H9 (cell line): ENCODE results near the gene HTRA1. TPM values are rescaled to one million over a fixed set of nuclear protein-coding genes. Genes with fewer than 3 reads are reported as not detected.

Experiments used
- DNase-seq: peaks from one replicate; pipeline ENCODE4 v3.0.0-alpha.2; 2017
- H2AFZ ChIP-seq: one replicate; pipeline ENCODE4 v1.6.1; 2013; ENCODE audit warnings: mild to moderate bottlenecking, low read length, control low read depth, moderate library complexity
- H2AK5ac ChIP-seq: 2 replicates; pipeline ENCODE4 v1.6.1; 2013; ENCODE audit warnings: low read length, control low read depth, mixed read lengths; ENCODE audit not compliant: insufficient read length
- H2BK120ac ChIP-seq: one replicate; pipeline ENCODE4 v1.6.1; 2013; ENCODE audit warnings: low read depth, mild to moderate bottlenecking, low read length, control low read depth, inconsistent platforms; ENCODE audit not compliant: poor library complexity, severe bottlenecking
- H2BK12ac ChIP-seq: 2 replicates; pipeline ENCODE4 v1.6.1; 2013; ENCODE audit warnings: low read length, control low read depth, mixed read lengths, low read depth; ENCODE audit not compliant: insufficient read length
- H2BK15ac ChIP-seq: 2 replicates; pipeline ENCODE4 v1.6.1; 2013; ENCODE audit warnings: low read depth, low read length, control low read depth
- H2BK20ac ChIP-seq: one replicate; pipeline ENCODE4 v1.6.1; 2013; ENCODE audit warnings: low read depth, mild to moderate bottlenecking, low read length, control low read depth, inconsistent platforms; ENCODE audit not compliant: poor library complexity, severe bottlenecking
- H2BK5ac ChIP-seq: 2 replicates; pipeline ENCODE4 v1.6.1; 2013; ENCODE audit warnings: low read length, control low read depth, mixed read lengths; ENCODE audit not compliant: insufficient read length
- H3K14ac ChIP-seq: 2 replicates; pipeline ENCODE4 v1.6.1; 2013; ENCODE audit warnings: low read length, control low read depth; ENCODE audit not compliant: insufficient read depth
- H3K18ac ChIP-seq: 2 replicates; pipeline ENCODE4 v1.6.1; 2013; ENCODE audit warnings: low read depth, mild to moderate bottlenecking, mixed read lengths, low read length, control low read depth; ENCODE audit not compliant: insufficient read length
- H3K23ac ChIP-seq: 2 replicates; pipeline ENCODE4 v1.6.1; 2013; ENCODE audit warnings: low read length, control low read depth, mixed read lengths, low read depth; ENCODE audit not compliant: insufficient read length
- H3K23me2 ChIP-seq: 2 replicates; pipeline ENCODE4 v1.6.1; 2013; ENCODE audit warnings: low read depth, mild to moderate bottlenecking, mixed read lengths, low read length, control low read depth; ENCODE audit not compliant: insufficient read length, poor library complexity, severe bottlenecking
- H3K27ac ChIP-seq: 2 replicates; pipeline ENCODE4 v1.5.1; 2013; ENCODE audit warnings: low read length, control low read depth, mixed read lengths, low read depth; ENCODE audit not compliant: insufficient read length
- H3K27me3 ChIP-seq: 2 replicates; pipeline ENCODE4 v1.6.1; 2013; ENCODE audit warnings: low read length, control low read depth, inconsistent platforms; ENCODE audit not compliant: insufficient read depth
- H3K4ac ChIP-seq: 2 replicates; pipeline ENCODE4 v1.6.1; 2013; ENCODE audit warnings: low read depth, mild to moderate bottlenecking, control low read depth, inconsistent platforms, low read length, moderate library complexity
- H3K4me1 ChIP-seq: 2 replicates; pipeline ENCODE4 v1.6.1; 2013; ENCODE audit warnings: low read length, control low read depth, inconsistent platforms; ENCODE audit not compliant: insufficient read depth
- H3K4me2 ChIP-seq: 2 replicates; pipeline ENCODE4 v1.6.1; 2013; ENCODE audit warnings: low read length, control low read depth, mixed read lengths; ENCODE audit not compliant: insufficient read length, insufficient read depth
- H3K56ac ChIP-seq: 2 replicates; pipeline ENCODE4 v1.6.1; 2013; ENCODE audit warnings: low read depth, mild to moderate bottlenecking, mixed read lengths, low read length, control low read depth; ENCODE audit not compliant: insufficient read length
- H3K79me1 ChIP-seq: 2 replicates; pipeline ENCODE4 v1.6.1; 2013; ENCODE audit warnings: low read depth, mild to moderate bottlenecking, moderate library complexity, low read length, control low read depth, inconsistent platforms; ENCODE audit not compliant: insufficient read depth, poor library complexity, severe bottlenecking
- H3K79me2 ChIP-seq: 2 replicates; pipeline ENCODE4 v1.6.1; 2013; ENCODE audit warnings: low read length, control low read depth, inconsistent platforms; ENCODE audit not compliant: insufficient read depth
- H3K9ac ChIP-seq: 2 replicates; pipeline ENCODE4 v1.6.1; 2013; ENCODE audit warnings: low read length, control low read depth, mixed read lengths; ENCODE audit not compliant: insufficient read length; ENCODE audit errors: extremely low read depth
- H3K9me3 ChIP-seq: one replicate; pipeline ENCODE4 v1.6.1; 2013; ENCODE audit warnings: low read depth, low read length, inconsistent platforms; ENCODE audit not compliant: control insufficient read depth
- H3T11ph ChIP-seq: one replicate; pipeline ENCODE4 v1.6.1; 2013; ENCODE audit warnings: mild to moderate bottlenecking, low read length, control low read depth, inconsistent platforms
- H4K20me1 ChIP-seq: one replicate; pipeline ENCODE4 v1.6.1; 2013; ENCODE audit not compliant: control insufficient read depth, insufficient read length, insufficient read depth
- H4K5ac ChIP-seq: 2 replicates; pipeline ENCODE4 v1.6.1; 2013; ENCODE audit warnings: low read depth, mild to moderate bottlenecking, mixed read lengths, low read length, control low read depth; ENCODE audit not compliant: insufficient read length
- H4K8ac ChIP-seq: replicated peaks from 2 replicates; pipeline ENCODE4 v1.6.1; 2013; ENCODE audit warnings: low read length, control low read depth, mixed read lengths, low read depth; ENCODE audit not compliant: insufficient read length
- H4K91ac ChIP-seq: 2 replicates; pipeline ENCODE4 v1.6.1; 2013; ENCODE audit warnings: low read depth, mild to moderate bottlenecking, moderate library complexity, mixed read lengths, low read length, control low read depth; ENCODE audit not compliant: insufficient read length
- H3K27ac Mint-ChIP-seq, 3 experiments: 2 replicates in 2 of 3; 3 replicates in 1 of 3; pipeline ENCODE4 v1.8.0; 2020 to 2021; ENCODE audit warnings: mixed read lengths in 3 of 3, mild to moderate bottlenecking in 1 of 3, moderate library complexity in 1 of 3
- H3K27me3 Mint-ChIP-seq: 2 replicates; pipeline ENCODE4 v1.8.0; 2021; ENCODE audit warnings: low read depth, mild to moderate bottlenecking, moderate library complexity, mixed read lengths
- H3K36me3 Mint-ChIP-seq, 3 experiments: 2 replicates in 2 of 3; 3 replicates in 1 of 3; pipeline ENCODE4 v1.8.0; 2020 to 2021; ENCODE audit warnings: low read depth in 3 of 3, mixed read lengths in 3 of 3; ENCODE audit not compliant: insufficient read depth in 1 of 3
- H3K4me1 Mint-ChIP-seq, 2 experiments: 2 replicates each; pipeline ENCODE4 v1.8.0; 2020; ENCODE audit warnings: mixed read lengths in 2 of 2
- H3K4me3 Mint-ChIP-seq, 2 experiments: 2 replicates in 1 of 2; 3 replicates in 1 of 2; pipeline ENCODE4 v1.8.0; 2020 to 2021; ENCODE audit warnings: mild to moderate bottlenecking in 2 of 2, mixed read lengths in 2 of 2, moderate library complexity in 1 of 2
- H3K9me3 Mint-ChIP-seq, 2 experiments: 2 replicates in 1 of 2; 3 replicates in 1 of 2; pipeline ENCODE4 v1.8.0; 2020; ENCODE audit warnings: mild to moderate bottlenecking in 2 of 2, mixed read lengths in 2 of 2, moderate library complexity in 1 of 2
- WGBS: extraction: QIAGEN DNeasy Blood & Tissue Kit; methylation state at CpG from one replicate; pipeline ENCODE4 v1.1.7; 2013; ENCODE audit warnings: missing lambda C conversion rate, low lambda C conversion rate, mixed read lengths; ENCODE audit not compliant: insufficient read length; ENCODE audit errors: extremely low coverage; 5-methylcytosine and 5-hydroxymethylcytosine counted together
- total RNA-seq: library from RNA; stranded (reverse); gene quantifications from 2 replicates; pipeline ENCODE4 v1.2.1, GENCODE V29; 2021
- TF ChIP-seq, protein P1 (sequence below): fragments of 200-600 bp; sonication (generic); conservative IDR thresholded peaks from 3 replicates; pipeline ENCODE4 v1.8.0; 2021; ENCODE audit warnings: antibody characterized with exemption, mild to moderate bottlenecking

HTRA1 gene
- total RNA-seq, 1 experiment from 2014 or later = 11.1 TPM

- H3K4me3 Mint-ChIP-seq = no peak overlapping the region
Observed at GRCh38 chr10:122497241-122497640, 35.9 kb downstream of the HTRA1 start.

More at GRCh38 chr10:122497241-122497640, 35.9 kb downstream of the HTRA1 start:
- no peak overlapping the region for H4K91ac ChIP-seq
- Mint-ChIP-seq H3K4me1 (peaks cover 5 to 10% of the 10 kb centered on the region in 2 experiments), H3K36me3 (peaks cover 0 to 1% (median 0%) of the 10 kb centered on the region in 3 experiments; a peak in 1 of 7 replicates), H3K27ac (no peak overlapping the region), H3K9me3 (no peaks in the 10 kb centered on the region), H3K27me3 (peaks cover 2% of the 10 kb centered on the region)
- no peak overlapping the region for H2BK20ac ChIP-seq
- no peaks in the 10 kb centered on the region for H3K9me3 ChIP-seq
- no peaks in the 10 kb centered on the region for H3K27me3 ChIP-seq
- H3K23ac ChIP-seq = no peak overlapping the region
- no peak for DNase-seq
- no peak overlapping the region for H2AK5ac ChIP-seq
- H3K14ac ChIP-seq = no peak overlapping the region
- no peak overlapping the region for H2BK15ac ChIP-seq
- H3T11ph ChIP-seq = no peak overlapping the region
- TF ChIP-seq, protein P1, sequence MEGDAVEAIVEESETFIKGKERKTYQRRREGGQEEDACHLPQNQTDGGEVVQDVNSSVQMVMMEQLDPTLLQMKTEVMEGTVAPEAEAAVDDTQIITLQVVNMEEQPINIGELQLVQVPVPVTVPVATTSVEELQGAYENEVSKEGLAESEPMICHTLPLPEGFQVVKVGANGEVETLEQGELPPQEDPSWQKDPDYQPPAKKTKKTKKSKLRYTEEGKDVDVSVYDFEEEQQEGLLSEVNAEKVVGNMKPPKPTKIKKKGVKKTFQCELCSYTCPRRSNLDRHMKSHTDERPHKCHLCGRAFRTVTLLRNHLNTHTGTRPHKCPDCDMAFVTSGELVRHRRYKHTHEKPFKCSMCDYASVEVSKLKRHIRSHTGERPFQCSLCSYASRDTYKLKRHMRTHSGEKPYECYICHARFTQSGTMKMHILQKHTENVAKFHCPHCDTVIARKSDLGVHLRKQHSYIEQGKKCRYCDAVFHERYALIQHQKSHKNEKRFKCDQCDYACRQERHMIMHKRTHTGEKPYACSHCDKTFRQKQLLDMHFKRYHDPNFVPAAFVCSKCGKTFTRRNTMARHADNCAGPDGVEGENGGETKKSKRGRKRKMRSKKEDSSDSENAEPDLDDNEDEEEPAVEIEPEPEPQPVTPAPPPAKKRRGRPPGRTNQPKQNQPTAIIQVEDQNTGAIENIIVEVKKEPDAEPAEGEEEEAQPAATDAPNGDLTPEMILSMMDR = no peak
- no peak overlapping the region for H4K8ac ChIP-seq
- H3K27ac ChIP-seq = no peak overlapping the region
- H4K20me1 ChIP-seq = no peaks in the 10 kb centered on the region
- no peaks in the 10 kb centered on the region for H3K79me2 ChIP-seq
- no peaks in the 10 kb centered on the region for H3K4me1 ChIP-seq
- H2AFZ ChIP-seq = no peak overlapping the region
- no CpG with 5 or more reads among the region's 2 CpGs for WGBS
- H3K4ac ChIP-seq = no peak overlapping the region
- no peak overlapping the region for H3K18ac ChIP-seq
- no peak overlapping the region for H2BK5ac ChIP-seq
- H3K9ac ChIP-seq = no peak overlapping the region
- no peak overlapping the region for H2BK120ac ChIP-seq
- H3K23me2 ChIP-seq = no peaks in the 10 kb centered on the region
- H3K4me2 ChIP-seq = no peak overlapping the region
- H4K5ac ChIP-seq = no peak overlapping the region
- no peak overlapping the region for H3K56ac ChIP-seq
- no peaks in the 10 kb centered on the region for H3K79me1 ChIP-seq
- no peak overlapping the region for H2BK12ac ChIP-seq
